GM21737 (cell line): ENCODE data around the gene DUOX1.

Source experiments
- ATAC-seq: cut with Tn5 transposase; IDR thresholded peaks from one replicate; pipeline ENCODE4 v1.9.1; 2021; ENCODE audit warnings: mild to moderate bottlenecking, moderate library complexity; ENCODE audit not compliant: unreplicated experiment

The DUOX1 gene

DNA sequence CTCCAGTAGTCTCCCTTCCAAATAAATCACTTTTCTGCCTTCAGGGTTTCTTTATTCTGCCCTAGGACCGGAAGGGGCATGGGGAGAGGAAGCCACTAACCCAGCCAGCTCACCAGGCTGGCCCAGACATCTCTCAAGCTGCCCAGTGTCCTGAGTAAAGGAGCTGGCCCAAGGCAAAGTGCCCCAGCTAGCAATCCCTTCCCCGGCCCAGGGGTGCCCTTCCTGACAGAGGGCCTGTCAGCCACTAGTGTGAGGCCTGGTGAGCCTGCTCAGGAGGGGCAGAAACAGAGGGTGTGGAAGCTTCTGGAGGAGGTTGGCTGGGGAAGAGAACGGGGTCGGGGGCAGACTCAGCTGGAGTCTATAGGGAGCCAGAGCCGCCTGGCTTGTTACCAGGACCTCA lies 35.7 kb downstream of the DUOX1 start:
- ATAC-seq, result no peak

DNA sequence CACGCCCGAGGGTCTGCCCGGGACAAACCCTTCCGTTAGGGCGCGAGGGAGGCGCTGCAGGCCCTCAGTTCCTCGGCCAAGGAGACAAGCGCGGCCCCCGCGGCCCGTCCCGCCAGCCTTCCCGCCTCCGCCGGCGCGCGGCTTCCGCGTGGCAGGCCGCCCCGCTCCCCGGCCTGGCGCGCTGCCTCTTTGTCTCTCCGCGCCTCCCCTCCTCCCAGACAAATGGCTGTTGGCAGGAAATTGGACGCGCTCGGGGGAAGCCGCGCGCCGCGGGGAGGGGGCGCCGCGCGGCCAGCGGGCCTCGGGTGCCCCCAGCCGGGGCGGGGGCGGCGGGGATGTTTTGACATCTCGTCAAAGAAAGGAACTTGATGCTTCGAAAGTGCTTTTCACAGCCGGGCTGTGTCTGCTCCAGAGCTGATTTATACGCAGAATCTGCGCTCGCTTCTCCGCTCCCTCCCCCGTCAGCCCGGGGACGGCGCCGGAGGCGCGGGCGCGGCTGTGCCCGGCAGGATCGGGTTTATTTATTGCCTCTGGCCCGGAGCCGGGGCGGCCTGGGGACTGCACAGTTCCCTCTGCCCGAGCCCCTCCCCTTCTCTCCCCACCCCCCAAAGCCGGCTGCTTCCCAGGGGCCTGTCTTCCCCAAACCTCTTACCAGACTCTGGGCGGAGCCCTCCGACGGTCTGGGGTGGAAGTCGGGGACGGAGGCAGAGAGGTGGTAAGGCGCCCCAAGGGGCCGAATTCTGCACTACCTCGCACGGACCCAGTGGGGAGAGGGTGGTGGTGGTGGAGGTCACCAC lies 37.2 kb downstream of the DUOX1 start:
- ATAC-seq, result peak; percentile 92

DNA sequence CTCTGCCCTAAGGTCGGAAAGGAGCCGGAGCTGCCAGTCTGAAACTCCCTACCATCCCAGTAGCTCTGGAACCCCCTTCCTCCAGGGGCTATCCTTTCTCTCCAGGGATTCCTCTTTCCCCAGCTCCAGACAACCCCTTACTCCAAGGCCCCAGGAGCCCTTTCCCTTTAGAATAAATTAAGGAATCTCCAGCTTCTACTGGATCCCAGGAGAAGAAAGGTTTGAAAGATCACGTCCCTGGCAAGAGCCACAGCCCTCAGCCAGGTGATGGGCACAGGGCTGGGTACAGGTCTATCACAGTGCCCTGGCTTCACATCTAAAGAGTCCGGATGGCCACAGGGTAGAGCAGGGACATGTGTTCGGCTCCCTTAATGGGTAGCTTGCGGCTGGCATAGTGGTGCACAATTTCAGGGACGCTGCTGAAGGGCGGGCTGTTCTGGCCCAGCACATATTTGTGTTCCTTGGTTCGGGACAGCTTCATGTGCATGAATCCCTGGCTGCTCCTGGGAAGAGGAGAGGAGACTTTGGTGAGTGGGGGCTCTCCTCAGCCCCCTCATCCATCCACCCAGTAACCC lies 37.9 kb downstream of the DUOX1 start:
- no peak for ATAC-seq

DNA sequence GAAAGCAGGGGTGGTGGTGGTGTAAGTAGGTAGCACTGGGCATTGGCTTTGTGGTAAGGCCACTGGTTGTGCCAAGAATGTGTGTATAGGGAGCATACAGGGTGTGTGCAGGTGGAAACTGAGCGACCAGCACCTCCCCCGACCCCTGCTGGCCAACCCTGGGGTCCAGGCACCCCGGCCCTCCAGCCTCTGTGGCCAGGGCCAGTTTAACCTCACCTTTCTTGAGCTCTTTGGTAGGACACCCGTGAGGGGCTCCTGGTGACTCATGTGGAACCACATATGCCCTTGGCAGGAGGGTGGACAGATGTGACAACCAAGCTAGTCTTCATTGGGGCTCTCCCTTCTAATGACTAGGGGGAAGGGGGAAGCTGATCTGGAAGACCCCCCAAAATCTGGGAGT lies 38.5 kb downstream of the DUOX1 start:
- ATAC-seq, result no peak

DNA sequence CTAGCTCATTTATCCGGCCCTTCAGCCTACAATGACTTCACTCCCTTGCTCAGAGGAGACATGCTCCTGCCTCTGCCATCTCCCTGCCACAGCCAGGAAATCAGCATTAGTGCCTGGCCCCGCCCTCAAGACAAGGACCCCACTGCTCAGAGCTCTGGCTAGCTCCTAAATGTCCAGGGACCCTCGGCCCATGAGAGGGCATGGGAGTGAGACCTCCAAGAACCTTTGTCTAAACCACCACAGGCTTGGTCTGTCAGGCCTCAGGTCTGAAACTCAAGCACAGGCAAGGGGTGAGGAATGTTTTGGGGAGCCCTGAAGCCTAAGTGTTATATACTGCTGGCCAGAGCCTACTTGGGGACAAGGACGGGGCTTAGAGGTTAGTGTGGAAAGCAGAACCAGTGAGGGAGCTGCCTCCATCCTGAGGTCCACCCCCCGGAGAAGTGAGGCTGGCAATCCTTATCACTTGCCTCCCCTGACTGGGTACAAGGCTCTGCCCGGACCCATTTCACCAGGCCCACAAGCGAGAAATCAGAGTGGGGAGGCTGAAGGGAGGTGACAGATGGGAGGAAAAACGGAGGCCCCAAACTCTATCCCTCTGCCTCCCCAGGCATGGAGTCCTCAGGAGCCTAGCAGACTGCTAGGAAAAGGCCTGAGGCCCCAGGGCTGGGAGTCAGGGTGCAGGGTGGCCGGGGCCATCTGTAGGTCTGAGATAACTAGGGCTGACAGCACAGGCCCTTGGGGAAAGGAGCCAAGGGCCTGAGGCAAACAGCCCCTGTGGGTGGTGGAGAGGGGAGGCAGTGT lies 39.2 kb downstream of the DUOX1 start:
- ATAC-seq, result no peak

DNA sequence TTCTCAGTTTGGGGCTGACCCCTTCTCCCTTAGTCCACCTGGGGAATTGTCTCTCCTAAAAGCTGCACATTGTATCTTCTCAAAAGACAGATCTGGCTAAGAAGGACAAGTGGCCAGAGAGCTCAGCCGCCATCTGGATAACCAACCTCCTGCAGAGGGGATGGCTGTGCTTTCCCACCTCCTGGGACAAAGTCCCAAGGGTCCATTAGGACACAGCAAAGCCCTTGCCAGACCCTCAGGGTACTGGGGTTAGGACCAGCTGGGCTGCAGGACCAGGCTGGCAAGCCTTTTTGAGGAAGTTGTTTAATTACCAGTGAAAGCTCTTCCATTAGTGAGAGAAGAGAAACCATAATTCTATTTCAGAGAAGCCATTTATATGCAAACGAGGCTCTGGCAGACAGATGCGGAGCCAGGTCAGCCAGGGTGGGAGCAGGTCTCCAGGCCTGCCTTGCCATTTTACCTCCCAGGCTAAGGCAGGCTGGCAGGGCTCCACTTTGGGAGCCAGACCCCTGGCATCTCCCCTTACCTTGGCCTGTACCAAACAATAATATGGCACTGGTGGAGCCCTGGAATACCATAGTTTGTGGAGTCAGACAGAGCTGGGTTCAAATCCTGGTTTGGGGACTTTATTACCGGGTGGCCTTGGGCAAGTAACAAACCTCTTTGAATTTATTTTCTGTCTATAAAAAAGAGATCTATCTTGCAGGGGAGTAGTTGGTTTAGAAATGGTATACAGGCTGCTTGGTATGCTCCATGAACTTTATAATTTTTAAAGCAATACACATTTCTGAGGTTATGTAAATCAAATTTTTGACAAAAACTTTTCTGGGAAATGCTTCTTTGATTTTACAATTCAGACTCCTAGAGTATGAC lies 40.0 kb downstream of the DUOX1 start:
- no peak for ATAC-seq

DNA sequence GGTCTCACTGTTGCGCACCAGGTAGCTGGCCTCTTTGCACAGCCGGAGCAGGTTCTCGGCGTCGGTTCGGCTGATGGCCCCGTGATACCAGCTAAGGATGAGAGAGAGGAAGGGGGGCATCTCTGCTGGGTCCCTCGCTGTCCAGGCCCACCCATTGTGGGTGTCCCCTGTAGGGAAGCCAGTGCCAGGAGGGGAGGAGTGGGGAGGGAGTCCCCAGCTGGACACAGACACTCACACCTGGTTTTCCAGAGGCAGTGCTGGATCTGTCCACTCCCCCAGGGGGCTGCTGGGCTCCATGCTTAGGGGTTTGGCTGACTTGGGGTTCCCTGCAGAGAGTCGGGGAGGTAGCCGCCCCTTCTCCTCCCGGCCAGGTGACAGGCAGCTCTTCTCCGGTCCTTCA lies 42.1 kb downstream of the DUOX1 start:
- no peak for ATAC-seq

DNA sequence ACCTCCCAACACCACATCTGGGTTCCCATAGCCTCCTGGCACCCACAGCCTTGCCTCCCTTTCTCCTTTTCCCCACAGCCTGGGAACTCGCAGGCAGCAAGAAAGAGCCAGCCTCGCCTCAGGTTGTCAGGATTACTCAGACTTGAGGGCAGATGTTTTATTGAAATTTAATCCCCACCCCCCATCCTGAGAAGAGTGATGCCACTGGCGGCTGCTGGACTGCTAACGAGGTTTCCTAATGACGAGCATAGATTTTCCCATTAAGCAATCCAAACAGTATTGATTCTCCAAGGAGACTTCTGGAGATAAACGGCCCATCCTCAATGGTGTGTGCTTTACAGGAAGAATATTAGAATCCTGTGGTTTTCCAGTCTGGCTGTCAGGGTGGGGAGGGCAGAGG lies 44.3 kb downstream of the DUOX1 start:
- no peak for ATAC-seq

DNA sequence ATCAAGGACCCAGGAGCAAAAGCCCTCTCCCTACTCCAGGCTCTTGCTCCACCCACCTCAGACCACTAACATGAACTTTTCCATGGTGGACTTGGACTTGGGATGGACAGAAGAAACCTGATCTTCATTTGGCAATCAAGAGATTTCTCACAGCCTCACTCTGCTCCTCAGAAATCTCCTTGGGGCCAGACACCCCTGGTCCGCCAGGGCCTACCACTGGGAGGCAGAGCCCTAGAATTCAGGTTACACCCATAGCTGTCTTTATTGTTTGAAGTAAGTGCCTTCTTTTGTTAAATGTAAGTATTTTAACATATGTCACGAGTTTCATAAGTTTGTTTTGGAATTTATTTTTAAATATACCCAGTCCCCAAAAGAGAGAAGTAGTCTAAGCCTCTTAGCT lies 44.8 kb downstream of the DUOX1 start:
- no peak for ATAC-seq

DNA sequence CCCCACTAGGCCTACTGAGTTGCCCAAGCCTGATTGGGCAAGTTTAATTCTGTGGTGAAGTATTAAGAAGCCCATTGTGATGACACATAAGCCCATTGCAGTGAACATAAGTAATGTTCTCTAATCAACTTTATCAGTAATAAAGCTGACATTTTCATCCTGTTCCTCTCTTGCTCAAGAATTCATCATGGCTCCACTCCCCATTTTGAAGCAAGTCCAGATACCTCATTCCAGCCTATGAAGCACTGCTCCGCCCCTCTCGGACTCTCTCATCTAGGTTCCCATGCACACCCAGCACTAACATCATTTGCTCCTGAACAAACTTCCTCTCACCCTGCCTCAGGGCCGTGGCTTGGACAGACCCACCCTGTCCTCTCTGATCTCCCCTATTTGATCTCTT lies 47.5 kb downstream of the DUOX1 start:
- no peak for ATAC-seq

DNA sequence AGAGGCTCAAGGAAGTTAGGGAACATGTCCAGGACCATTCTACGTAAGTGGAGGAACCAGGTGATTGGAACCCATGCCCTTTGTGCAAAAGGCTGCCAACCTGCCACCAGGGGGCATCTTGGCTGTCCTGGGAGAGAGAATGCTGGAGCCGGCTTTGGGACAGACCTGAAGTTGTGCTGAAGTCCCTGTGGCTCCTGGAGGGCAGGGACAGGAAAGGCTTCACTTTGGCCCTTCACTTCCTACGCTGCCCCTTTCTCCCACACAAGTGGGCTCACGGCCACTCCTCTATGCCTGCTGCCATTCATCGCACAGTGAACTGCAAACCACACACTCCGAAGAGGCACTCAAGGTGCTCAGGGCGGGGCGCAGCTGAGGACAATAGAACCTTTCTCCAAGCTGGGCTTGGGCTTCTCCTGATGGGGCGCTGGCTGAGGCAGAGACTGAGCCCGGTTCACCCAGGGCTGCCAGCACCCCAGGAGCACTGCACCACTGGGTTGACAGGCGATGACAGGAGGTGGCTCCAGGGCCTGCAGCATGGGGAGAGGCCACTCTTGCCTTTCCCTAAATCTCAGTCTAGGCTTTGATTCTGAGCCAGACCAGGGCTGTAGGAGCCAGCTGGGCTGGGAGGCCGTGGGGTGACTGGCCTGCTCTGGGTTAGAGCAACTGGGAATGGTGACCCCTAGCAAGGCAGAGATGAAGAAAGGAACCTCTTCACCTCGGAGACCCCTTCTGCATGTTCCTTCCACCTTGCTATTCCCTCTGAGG lies 49.6 kb downstream of the DUOX1 start:
- ATAC-seq, result no peak

DNA sequence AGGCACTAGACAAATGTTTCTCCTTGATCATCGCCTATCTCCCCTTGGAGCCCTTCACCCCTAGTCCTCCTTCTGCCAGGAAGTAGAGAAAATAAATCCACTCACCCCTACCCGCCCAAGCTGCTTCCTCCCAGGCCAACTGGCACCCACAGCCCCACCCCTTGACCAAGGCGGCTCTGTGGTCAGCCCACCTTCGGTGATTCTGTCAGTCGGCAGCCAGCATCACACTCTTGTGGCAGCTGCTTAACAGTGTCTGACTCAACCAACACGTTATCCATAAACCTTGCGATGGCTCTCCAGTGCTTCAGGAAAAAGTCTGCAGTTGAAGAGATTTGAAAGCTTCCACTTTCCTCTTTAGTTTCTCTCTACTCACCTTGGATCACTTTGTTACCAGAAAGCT lies 50.4 kb downstream of the DUOX1 start:
- ATAC-seq, result no peak

DNA sequence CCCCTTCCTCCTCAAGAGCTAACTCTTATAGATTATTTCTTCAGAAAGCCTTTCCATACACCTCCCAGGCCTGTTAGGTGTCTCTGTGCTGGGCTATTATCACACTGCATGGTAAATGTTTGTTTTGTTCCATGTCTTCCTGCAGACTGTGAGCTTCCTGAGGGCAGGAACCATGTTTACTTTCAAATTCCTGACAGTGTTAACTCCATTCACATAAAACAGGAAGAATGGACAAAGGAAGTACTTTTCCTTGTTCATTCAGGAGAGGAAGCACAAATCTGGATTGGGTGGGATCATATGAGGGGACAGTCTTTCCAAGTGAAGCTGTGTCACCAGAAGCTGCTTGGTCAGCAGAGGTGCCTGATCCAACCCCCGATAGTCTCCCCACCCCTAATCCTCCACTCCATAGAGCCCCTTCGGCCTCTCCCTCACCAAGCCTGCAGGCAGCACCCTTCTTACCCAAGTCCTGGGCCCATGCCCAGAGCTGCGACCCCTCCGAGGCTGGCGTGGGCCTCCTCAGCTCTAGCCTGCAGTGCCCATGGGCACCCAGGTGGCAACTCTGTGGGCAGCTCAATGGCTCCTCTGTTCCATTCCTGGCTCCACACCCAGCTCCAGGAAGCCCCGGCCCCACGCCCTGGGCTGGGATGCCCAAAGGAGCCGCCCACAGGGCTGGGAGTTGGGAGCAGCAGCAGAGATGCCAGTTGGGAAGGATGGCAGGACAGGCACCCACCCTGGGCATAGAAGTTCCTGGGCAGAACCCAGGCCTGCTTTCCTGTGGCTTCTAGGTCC lies 51.0 kb downstream of the DUOX1 start:
- ATAC-seq, result no peak

DNA sequence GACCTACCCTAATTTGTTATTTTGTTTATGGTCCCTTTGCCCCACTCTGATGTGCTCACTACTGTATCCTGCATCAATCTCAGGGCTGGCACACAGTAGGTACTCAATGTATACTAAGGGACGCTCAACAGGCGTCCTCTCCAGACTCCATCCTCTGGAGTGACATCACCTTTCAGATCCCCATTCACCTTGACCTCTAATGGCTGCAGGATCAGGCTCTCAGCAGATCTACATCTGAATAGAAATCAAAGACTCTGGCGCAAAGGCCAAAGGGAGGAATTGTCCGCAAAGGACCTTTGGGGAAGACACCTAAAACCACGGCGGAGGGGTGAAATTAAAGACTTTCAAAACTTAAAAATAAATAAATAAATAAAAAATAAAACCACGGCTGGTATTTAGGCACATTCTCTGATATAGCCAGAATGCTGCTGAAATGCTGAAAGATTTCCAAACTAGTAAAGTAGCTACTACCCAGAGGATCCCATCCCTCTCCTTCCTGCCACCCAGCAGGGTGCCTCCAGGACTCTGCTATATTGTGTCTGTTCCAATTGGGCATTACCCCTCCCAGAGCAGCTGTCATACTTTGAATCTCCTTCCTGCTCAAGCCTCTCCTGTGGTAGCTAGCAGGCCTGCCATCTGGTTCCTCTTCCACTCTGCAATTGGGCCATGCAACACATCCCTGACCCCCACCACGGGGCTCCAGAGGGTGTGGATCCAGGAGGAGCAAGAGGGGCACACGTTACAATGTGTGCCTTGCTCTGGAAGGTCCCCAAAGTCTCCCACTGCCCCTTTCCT lies 51.9 kb downstream of the DUOX1 start:
- no peak for ATAC-seq

DNA sequence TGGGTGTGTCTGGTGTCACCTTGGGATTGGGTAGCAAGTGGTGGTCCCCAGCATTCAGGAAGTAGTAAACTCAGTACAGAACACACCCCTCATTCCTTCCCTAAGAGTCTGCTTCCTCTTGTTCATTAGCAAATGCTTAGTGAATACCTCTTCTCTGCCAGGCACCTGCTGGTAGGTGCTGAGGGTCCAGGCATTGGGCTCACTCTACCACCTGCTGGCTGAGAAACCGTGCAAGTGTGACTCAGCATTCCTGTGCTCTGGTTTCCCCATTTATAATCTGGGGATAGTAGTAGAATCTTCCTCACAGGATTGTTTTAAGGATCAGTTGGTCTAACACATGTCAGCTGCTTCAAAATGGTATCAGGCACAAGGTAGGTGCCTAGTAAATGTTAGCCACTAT lies 53.2 kb downstream of the DUOX1 start:
- ATAC-seq, result no peak

DNA sequence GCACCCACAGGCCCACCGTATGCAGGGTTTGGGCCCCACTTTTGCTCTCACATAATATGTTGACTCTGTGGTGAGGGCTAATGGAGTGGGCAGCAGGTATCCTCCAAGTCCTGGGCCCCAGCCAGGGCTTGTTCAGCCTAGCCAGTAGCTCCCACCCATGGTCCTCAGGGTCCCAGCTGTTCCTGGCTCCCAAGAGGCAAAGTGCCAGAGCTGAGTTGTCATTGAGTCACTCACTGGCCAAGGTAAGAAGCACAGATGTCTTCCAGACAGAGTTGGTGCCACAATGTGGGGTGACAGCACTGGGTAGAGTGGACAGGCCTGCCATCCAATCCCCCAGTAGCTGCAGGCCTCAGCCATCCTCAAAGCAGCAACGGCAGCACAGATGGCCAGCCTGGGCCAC lies 53.7 kb downstream of the DUOX1 start:
- ATAC-seq, result no peak

DNA sequence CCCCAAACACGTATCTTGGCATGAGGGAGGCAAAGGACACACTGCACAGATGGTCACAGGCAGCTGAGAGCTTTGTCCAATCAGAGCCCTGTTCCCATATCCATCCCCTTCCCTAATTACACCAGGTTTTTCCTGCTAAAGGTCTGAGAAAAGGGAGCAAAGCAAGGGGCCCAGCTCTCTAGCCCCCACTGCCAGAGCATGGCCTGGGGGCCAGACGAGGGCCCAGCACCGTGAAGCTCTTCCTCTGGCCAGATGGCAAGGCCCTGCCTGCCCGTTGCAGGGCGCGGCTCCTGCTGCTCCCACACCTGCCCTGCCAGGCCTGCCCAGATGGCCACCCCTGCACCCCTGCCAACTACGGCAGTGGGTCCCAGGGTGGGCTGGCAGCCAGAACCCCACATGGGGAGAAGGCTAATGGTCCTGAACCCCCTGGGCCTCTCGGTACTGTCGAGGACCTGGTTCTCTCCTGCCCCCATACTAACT lies 54.8 kb downstream of the DUOX1 start:
- no peak for ATAC-seq

DNA sequence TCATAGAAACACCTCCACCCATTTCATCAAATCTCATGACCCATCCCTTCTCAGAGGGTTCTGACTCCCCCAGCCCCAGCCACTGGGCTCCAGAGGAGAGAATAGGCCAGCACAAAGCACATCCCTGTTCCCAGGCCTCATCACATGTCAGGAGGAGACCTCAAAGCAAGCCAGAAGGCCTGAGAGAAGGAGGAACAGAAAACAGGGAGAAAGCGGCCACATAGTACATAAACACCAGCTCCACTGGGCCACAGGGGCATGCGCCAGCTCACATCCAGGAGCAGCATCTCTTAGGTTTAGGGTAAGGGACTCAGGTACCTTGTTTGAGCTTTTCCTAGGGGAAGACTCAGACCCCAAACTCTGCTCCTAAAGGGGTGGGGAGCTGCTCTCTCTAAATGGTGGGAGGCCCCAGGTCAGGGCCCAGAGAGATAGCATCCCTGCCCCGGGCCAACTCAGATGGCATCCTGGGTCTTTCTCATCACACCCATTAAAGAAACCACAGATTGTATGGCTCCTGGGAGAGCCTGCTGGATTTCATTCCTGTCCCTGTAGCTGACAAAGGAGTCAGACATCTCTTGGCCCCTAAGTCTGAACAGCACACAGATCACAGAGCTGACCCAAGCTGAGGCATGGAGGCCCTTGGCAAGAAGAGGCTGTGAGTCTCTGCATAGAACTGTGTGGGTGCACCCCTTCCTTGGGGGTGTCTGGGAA lies 55.4 kb downstream of the DUOX1 start:
- ATAC-seq, result no peak
